LoVo (cell line): Measurements from ENCODE around the gene PRKAG2.

Source experiments
- DNase-seq: peaks from one replicate; pipeline ENCODE4 v3.0.0-alpha.2; 2016; ENCODE audit warnings: low spot score

Gene PRKAG2

GRCh38 chr7:151708610-151709009, 168.3 kb downstream of the PRKAG2 start:
- no peak for DNase-seq

- no peak for DNase-seq
Measured at GRCh38 chr7:151707757-151708156, 169.2 kb downstream of the PRKAG2 start.

- DNase-seq = no peak
Measured at GRCh38 chr7:151707105-151707469, 169.8 kb downstream of the PRKAG2 start.

GRCh38 chr7:151706277-151707104, 170.4 kb downstream of the PRKAG2 start:
- no peak for DNase-seq

GRCh38 chr7:151705636-151706276, 171.2 kb downstream of the PRKAG2 start:
- DNase-seq = peak; percentile 40

GRCh38 chr7:151704960-151705635, 171.8 kb downstream of the PRKAG2 start:
- DNase-seq = no peak

GRCh38 chr7:151704299-151704959, 172.5 kb downstream of the PRKAG2 start:
- DNase-seq = no peak

GRCh38 chr7:151702961-151703360, 174.0 kb downstream of the PRKAG2 start:
- DNase-seq = no peak

GRCh38 chr7:151700586-151701165, 176.2 kb downstream of the PRKAG2 start:
- no peak for DNase-seq

GRCh38 chr7:151699928-151700319, 177.0 kb downstream of the PRKAG2 start:
- DNase-seq = no peak

- DNase-seq = no peak
Measured at GRCh38 chr7:151699147-151699927, 177.6 kb downstream of the PRKAG2 start.

GRCh38 chr7:151697942-151698341, 179.0 kb downstream of the PRKAG2 start:
- no peak for DNase-seq

GRCh38 chr7:151697515-151697895, 179.4 kb downstream of the PRKAG2 start:
- DNase-seq = no peak

- peak; percentile 88 for DNase-seq
Measured at GRCh38 chr7:151696721-151697514, 180.0 kb downstream of the PRKAG2 start.

- no peak for DNase-seq
Measured at GRCh38 chr7:151695951-151696541, 180.9 kb downstream of the PRKAG2 start.

- DNase-seq = peak; percentile 39
Measured at GRCh38 chr7:151694828-151695580, 181.9 kb downstream of the PRKAG2 start.

- DNase-seq = no peak
Measured at GRCh38 chr7:151694441-151694827, 182.5 kb downstream of the PRKAG2 start.

- no peak for DNase-seq
Measured at GRCh38 chr7:151693140-151693539, 183.8 kb downstream of the PRKAG2 start.

GRCh38 chr7:151692721-151693120, 184.2 kb downstream of the PRKAG2 start:
- DNase-seq = no peak
